Spleen (tissue), 11 donors: ENCODE data around the gene BSN. TPM values are rescaled to one million over a fixed set of nuclear protein-coding genes. Genes with fewer than 3 reads are reported as not detected.

Experiments
- DNase-seq: peaks from one replicate; pipeline ENCODE4 v3.0.0-alpha.2; 2020
- H3K27ac ChIP-seq, 8 donors: fragments of 200-600 bp; sonication (generic) in 7 of 8; 1 replicate in 4 of 8; 2 replicates in 4 of 8; pipeline versions ENCODE4 v1.5.0 to v1.8.0; 2016 to 2021; ENCODE audit warnings: inconsistent platforms in 4 of 8, mild to moderate bottlenecking in 4 of 8, moderate library complexity in 1 of 8
- H3K27me3 ChIP-seq, 7 donors: fragments of 200-600 bp; sonication (generic) in 6 of 7; replicated peaks in 1 of 7; 1 replicate in 4 of 7; 2 replicates in 3 of 7; pipeline versions ENCODE4 v1.5.0 to v1.8.0; 2016 to 2021; ENCODE audit warnings: inconsistent platforms in 3 of 7, mild to moderate bottlenecking in 1 of 7
- H3K36me3 ChIP-seq, 6 donors: fragments of 200-600 bp; sonication (generic) in 5 of 6; 1 replicate in 4 of 6; 2 replicates in 2 of 6; pipeline versions ENCODE4 v1.5.0 to v1.8.0; 2016 to 2021; ENCODE audit warnings: inconsistent platforms in 2 of 6
- H3K4me1 ChIP-seq, 6 donors: fragments of 200-600 bp; sonication (generic) in 5 of 6; 1 replicate in 3 of 6; 2 replicates in 3 of 6; pipeline versions ENCODE4 v1.5.0 to v1.8.0; 2016 to 2021; ENCODE audit warnings: inconsistent platforms in 3 of 6
- H3K4me3 ChIP-seq, 8 donors: fragments of 200-600 bp; sonication (generic) in 7 of 8; 1 replicate in 4 of 8; 2 replicates in 4 of 8; pipeline versions ENCODE4 v1.5.0 to v1.8.0; 2016 to 2021; ENCODE audit warnings: inconsistent platforms in 4 of 8, mild to moderate bottlenecking in 4 of 8, moderate library complexity in 2 of 8
- H3K9me3 ChIP-seq, 8 donors: fragments of 200-600 bp; sonication (generic) in 7 of 8; 1 replicate in 4 of 8; 2 replicates in 4 of 8; pipeline versions ENCODE4 v1.5.0 to v1.8.0; 2016 to 2021; ENCODE audit warnings: inconsistent platforms in 4 of 8
- CTCF ChIP-seq, 11 experiments: fragments of 200-600 bp in 7 of 11; fragments of 450-650 bp in 4 of 11; sonication (generic) in 4 of 11; IDR thresholded peaks in 8 of 11; conservative IDR thresholded peaks in 3 of 11; 1 replicate in 7 of 11; 2 replicates in 4 of 11; pipeline versions ENCODE4 v1.4.0 to v1.8.0; 2016 to 2021; ENCODE audit warnings: antibody characterized with exemption in 11 of 11, inconsistent platforms in 4 of 11, mild to moderate bottlenecking in 1 of 11
- POLR2A ChIP-seq, 3 donors: fragments of 450-650 bp; IDR thresholded peaks; one replicate each; pipeline ENCODE4 v1.5.1; 2017; ENCODE audit warnings: antibody characterized with exemption in 3 of 3, mild to moderate bottlenecking in 1 of 3
- POLR2AphosphoS5 ChIP-seq, 3 donors: sonication (generic); formaldehyde crosslinking; IDR thresholded peaks; one replicate each; pipeline ENCODE4 v1.5.1; 2017; ENCODE audit warnings: antibody characterized with exemption in 3 of 3
- WGBS, 5 donors: extraction: QIAGEN DNeasy Blood & Tissue Kit in 3 of 5; methylation state at CpG; one replicate each; pipeline versions ENCODE4 v1.1.5 to v1.1.7; 2013 to 2018; 5-methylcytosine and 5-hydroxymethylcytosine counted together
- intact Hi-C: fragments of 100-400 bp; cut with DNase I; formaldehyde crosslinking; loops from one replicate; pipeline ENCODE4 v1.15.0; 2023; ENCODE audit warnings: low total_unique reads
- polyA plus RNA-seq, 3 donors: library from polyadenylated mRNA; stranded (reverse); fragments of 200-250 nt; gene quantifications; one replicate each; pipeline ENCODE4 v1.2.1, GENCODE V29; 2013
- total RNA-seq, 7 donors: library from RNA; depleted of rRNA in 3 of 7; stranded (reverse); fragments of >200 nt in 3 of 7; fragmentation: NEBNext Ultra II Directional in 4 of 7; extraction: Animal tissue kit (Norgen Biotek cat#: 25700) in 4 of 7; gene quantifications; one replicate each; pipeline versions ENCODE4 v1.1.0 to v1.2.1, GENCODE V29; 2016 to 2021
- donor health status: healthy with polysubstance abuse.
- donor health status: DM: no; HTN: no; CAD: no; lungs with moderate emphysema.
- donor health status: DM: no; HTN: no; CAD: no.
- donor health status: Bipolar disorder and iron deficiency.
- donor health status: healthy.
- donor health status: DM: no; HTN: no; CAD: no.
- donor health status: DM: yes; HTN: yes; CAD: no.

The BSN gene
- total and polyA plus RNA-seq, 10 donors = 0.02 to 1.1 (median 0.36) TPM

GRCh38 chr3:49552087-49552486 lies 2.2 kb upstream of the BSN start:
- no peaks in the 10 kb centered on the region for H3K9me3 ChIP-seq
- no peak overlapping the region for H3K4me3 ChIP-seq
- H3K27me3 ChIP-seq = peaks cover 0 to 51% (median 9%) of the 10 kb centered on the region in 7 donors
- intact Hi-C loops = no loop called here
- TF ChIP-seq POLR2AphosphoS5 (IDR thresholded peaks at IDR 0.05) (no peak), CTCF (IDR thresholded peaks at IDR 0.05 in 8 of 11, conservative IDR thresholded peaks at IDR 0.05 in 3 of 11) (no peak), POLR2A (IDR thresholded peaks at IDR 0.05) (no peak)
- peaks cover 6 to 24% (median 20%) of the 10 kb centered on the region in 6 donors for H3K4me1 ChIP-seq
- no peaks in the 10 kb centered on the region for H3K36me3 ChIP-seq
- H3K27ac ChIP-seq = no peak overlapping the region
- peak; percentile 12 for DNase-seq

- Histone ChIP-seq H3K36me3 (no peaks in the 10 kb centered on the region), H3K4me1 (peaks cover 6 to 24% (median 20%) of the 10 kb centered on the region in 6 donors), H3K27ac (peak overlapping the region in 1 of 8 donors; percentile 71), H3K27me3 (peaks cover 0 to 61% (median 9%) of the 10 kb centered on the region in 7 donors), H3K9me3 (no peaks in the 10 kb centered on the region), H3K4me3 (peak overlapping the region in 6 of 8 donors; percentile 53 to 79 (median 60))
- DNase-seq = no peak
- TF ChIP-seq CTCF (IDR thresholded peaks at IDR 0.05 in 8 of 11, conservative IDR thresholded peaks at IDR 0.05 in 3 of 11) (no peak), POLR2A (IDR thresholded peaks at IDR 0.05) (no peak), POLR2AphosphoS5 (IDR thresholded peaks at IDR 0.05) (no peak)
- WGBS, 5 donors = 53 to 64% (median 55%) methylated on average over 8 of the region's 8 CpGs
- intact Hi-C loops = no loop called here
Measured at GRCh38 chr3:49553324-49553691, 969 bp upstream of the BSN start.

GRCh38 chr3:49554633-49555265 lies 472 bp downstream of the BSN start:
- Histone ChIP-seq H3K4me1 (peaks cover 6 to 24% (median 20%) of the 10 kb centered on the region in 6 donors), H3K36me3 (no peaks in the 10 kb centered on the region), H3K27ac (peak overlapping the region in 1 of 8 donors; percentile 75), H3K9me3 (peaks cover 0 to 7% (median 0%) of the 10 kb centered on the region in 8 donors), H3K4me3 (peak overlapping the region; percentile 20 to 79 (median 52)), H3K27me3 (peaks cover 0 to 61% (median 9%) of the 10 kb centered on the region in 7 donors)
- no peak for TF ChIP-seq POLR2A (IDR thresholded peaks at IDR 0.05)
- no peak for TF ChIP-seq POLR2AphosphoS5 (IDR thresholded peaks at IDR 0.05)
- no peak for TF ChIP-seq CTCF (IDR thresholded peaks at IDR 0.05 in 8 of 11, conservative IDR thresholded peaks at IDR 0.05 in 3 of 11)
- 2 to 7% (median 2%) methylated on average over 20 to 66 of the region's 66 CpGs for WGBS, 5 donors
- intact Hi-C loops = no loop called here
- DNase-seq = peak; percentile 88

GRCh38 chr3:49556500-49557275 lies 2.4 kb downstream of the BSN start:
- no peaks in the 10 kb centered on the region for H3K36me3 ChIP-seq
- intact Hi-C loops = no loop called here
- TF ChIP-seq POLR2A (IDR thresholded peaks at IDR 0.05) = no peak
- no peak for TF ChIP-seq CTCF (IDR thresholded peaks at IDR 0.05 in 8 of 11, conservative IDR thresholded peaks at IDR 0.05 in 3 of 11)
- TF ChIP-seq POLR2AphosphoS5 (IDR thresholded peaks at IDR 0.05) = no peak
- H3K9me3 ChIP-seq = peaks cover 0 to 10% (median 0%) of the 10 kb centered on the region in 8 donors
- no peak overlapping the region for H3K4me3 ChIP-seq
- H3K4me1 ChIP-seq = peaks cover 6 to 24% (median 20%) of the 10 kb centered on the region in 6 donors
- WGBS, 5 donors = 85 to 98% (median 92%) methylated on average over 3 of the region's 3 CpGs
- no peak for DNase-seq
- H3K27ac ChIP-seq = no peak overlapping the region
- peaks cover 0 to 61% (median 9%) of the 10 kb centered on the region in 7 donors for H3K27me3 ChIP-seq
